Renal pelvis (tissue), 4 donors: ENCODE measurements around the gene FFAR4. TPM values are rescaled to one million over a fixed set of nuclear protein-coding genes. Genes with fewer than 3 reads are reported as not detected.
A peak's percentile ranks its signal among the peaks of the same experiment; 100 is the strongest.

Source experiments
- DNase-seq: peaks from one replicate; pipeline ENCODE4 v3.0.0-alpha.2; 2013
- polyA plus RNA-seq, 3 donors: library from polyadenylated mRNA; unstranded; fragments of 120-200 nt; gene quantifications; one replicate each; pipeline ENCODE4 v1.2.1, GENCODE V29; 2013; ENCODE audit not compliant: insufficient read length in 3 of 3

FFAR4 gene
- polyA plus RNA-seq, 3 donors = 0.03 TPM; not detected in 2

DNA sequence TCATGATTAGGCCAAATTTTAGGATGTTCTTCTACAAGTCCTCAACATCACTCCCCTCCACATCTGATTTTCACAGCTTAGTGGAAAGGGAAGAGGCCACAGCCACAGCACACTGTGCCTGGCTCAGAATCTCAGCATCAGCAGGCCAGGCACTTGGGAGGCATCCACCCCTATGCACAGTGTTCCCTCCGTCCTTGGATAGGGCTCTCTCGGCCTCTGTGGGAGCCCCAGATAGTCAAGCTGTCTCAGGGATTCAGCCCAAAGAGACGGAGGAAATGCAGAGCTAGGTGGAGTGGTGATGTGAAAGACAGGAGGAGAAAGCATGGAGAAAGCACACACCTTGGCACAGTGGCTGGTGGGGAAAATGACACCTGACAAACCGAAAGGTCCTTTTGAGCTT lies 33.3 kb downstream of the FFAR4 start:
- DNase-seq = no peak

- peak; percentile 56 for DNase-seq
Observed at GRCh38 chr10:93600446-93601145, 34.1 kb downstream of the FFAR4 start.

DNA sequence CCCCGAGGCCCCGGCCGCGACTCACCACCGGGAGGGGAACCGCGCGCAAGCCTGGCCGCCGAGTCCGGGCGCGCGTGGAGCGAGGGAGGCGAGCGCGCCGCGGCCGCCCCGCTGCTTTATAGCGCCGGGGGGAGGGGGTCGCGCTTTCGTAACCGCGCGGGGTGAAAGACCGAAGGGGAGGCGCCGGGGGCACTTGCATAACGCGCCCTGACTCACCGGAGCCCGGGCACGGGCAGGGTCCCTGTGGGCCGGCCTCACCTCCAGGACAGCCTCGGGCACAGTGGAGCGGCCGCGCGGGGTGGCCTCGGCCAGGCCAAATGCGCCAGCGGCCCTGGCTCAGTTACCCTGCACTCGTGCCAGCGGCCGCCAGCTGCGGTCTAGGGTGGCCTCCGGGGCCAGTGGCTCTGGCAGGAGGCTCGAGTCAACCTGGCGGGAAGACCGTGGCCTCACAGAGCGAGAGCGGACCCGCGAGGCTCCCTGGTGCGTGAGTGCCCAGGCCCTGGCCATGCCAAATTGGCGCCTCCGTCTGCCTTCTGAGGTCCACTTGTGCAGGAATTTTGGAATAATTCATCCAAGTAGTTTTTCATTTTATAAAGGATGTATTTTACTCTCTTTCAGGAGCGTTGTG lies 34.8 kb downstream of the FFAR4 start, which contains the start of gene RBP4:
RBP4 (minus strand) TSS at position 90 of the 628 bp plus-strand sequence. CDS start 207 bp downstream, outside the sequence.
- DNase-seq = peak; percentile 10

- DNase-seq = no peak
Observed at GRCh38 chr10:93601774-93602162, 35.3 kb downstream of the FFAR4 start.

DNA sequence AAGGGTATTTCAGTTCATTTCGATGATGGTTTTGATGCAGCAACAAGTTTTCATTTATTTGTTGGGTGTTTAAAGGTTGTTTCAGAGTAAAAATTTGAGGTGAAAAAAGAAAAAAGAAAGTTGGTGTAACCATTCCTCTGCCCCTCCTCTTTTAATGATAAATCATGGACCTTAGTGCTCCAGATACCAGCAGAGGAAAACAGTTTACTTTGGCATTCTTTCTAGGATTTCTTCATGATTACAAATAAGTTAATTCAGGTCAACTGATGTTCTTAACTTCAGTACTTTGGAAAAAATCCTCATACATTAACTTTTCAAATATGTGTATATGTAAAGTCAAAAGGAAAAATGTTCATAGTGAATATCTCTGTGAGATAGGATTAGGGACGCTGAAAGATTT lies 36.6 kb downstream of the FFAR4 start:
- no peak for DNase-seq

- DNase-seq = no peak
Observed at GRCh38 chr10:93604146-93604545, 37.7 kb downstream of the FFAR4 start.

- DNase-seq = no peak
Observed at GRCh38 chr10:93608421-93608820, 42.0 kb downstream of the FFAR4 start.

DNA sequence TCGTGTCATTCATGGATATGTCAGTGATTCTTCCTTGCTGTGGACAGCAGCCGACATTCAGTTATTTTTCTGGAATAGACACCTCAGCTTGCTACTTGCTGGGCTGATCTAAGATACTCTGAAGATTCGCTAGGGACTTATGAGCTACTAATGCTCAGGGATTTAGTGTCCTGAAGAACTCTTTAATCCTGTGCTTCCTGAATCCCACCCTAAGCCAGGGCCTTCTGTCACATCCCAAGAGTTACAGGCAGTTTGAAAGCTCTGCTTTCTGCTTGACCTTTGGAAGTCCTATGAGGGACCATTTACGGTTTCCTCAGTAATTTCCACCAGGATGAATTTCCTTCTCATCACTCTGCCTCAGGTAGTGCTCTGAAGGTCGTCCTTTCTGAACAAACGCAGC lies 45.8 kb downstream of the FFAR4 start, which contains the start of gene PDE6C:
PDE6C (plus strand) TSS at position 227 of the 400 bp plus-strand sequence. CDS start 189 bp downstream, outside the sequence.
- no peak for DNase-seq

- no peak for DNase-seq
Observed at GRCh38 chr10:93613126-93613525, 46.7 kb downstream of the FFAR4 start.

GRCh38 chr10:93614101-93614825 lies 47.8 kb downstream of the FFAR4 start:
- DNase-seq = no peak

DNA sequence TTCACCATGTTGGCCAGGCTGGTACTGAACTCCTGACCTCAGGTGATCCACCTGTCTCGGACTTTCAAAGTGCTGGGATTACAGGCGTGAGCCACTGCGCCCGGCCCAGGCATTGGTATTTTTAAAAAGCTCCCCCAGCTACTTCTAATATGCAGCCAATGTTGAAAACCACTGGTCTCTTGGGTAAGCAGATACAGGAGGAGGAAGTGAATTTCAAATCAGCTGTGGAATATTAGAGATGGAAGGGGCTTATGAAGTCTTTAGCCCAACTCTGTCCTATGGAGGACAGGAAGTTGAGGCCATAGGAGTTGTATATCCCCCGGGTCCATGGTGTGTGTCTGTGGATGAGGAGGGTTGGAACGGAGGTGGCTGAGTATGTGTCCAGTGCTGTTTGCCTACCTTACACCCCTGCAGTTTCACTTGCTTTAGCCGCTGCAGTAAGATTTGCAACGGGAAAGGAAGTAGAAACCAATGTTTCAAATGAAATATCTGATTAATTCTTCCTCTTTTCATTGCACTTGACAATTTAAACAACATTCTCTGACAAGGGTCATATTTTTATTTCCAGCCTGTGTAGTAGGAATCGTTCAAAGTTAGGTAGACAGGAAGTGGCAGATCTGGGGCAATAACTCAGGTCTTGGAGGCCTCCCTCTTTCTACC lies 49.2 kb downstream of the FFAR4 start:
- no peak for DNase-seq

- DNase-seq = no peak
Observed at GRCh38 chr10:93620925-93621324, 54.5 kb downstream of the FFAR4 start.

GRCh38 chr10:93622942-93623341 lies 56.5 kb downstream of the FFAR4 start:
- DNase-seq = no peak

DNA sequence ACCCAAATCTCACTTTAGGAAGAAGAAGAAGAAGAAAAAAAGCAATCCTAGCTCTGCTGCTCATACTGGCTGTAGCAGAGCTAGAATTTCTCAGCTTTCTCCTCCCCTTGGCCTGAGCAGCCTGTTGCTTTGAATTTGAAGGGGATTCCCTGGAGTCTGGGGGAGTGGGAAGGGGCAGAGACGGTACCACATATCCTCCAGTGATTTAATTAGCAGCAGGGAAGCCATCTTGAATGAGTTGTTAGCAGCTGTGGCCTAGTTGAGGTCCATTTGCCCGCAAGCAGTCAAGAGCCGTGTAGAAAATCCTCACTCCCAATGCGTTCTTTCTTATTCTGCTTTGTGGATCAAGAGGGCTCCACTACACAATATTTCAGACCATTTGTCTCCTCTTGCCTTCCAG lies 62.4 kb downstream of the FFAR4 start:
- DNase-seq = no peak

DNA sequence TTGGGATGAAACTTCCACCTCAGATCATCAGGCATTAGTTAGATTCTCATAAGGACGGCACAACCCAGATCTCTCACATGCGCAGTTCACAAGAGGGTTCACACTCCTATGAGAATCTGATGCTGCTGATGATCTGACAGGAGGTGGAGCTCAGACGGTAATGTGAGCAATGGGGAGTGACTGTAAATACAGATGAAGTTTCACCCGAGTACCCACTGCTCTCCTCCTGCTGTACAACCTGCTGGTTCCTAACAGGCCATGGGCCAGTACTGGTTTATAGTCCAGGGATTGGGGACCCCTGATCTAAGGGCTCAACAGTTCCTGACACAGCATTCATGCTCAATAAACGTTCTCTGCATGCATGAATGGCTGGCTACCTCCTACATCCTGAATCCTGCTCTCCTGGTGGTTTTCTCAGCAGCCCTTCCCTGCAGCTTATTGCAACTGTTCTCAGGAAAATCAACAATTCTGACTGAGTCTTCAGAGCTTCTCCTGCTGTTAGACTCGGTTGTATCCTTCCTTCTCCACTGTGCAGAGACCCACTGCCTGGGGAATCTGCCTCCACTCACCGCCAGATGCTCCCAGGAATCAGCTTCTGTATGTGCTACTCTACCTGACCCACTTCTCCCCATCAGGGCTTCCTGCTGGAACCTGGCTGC lies 63.3 kb downstream of the FFAR4 start:
- peak; percentile 23 for DNase-seq

GRCh38 chr10:93630625-93631557 lies 64.4 kb downstream of the FFAR4 start:
- no peak for DNase-seq
